ENCODE measurements around the gene STK38L.

- no peak for TF ChIP-seq MAX (IDR thresholded peaks at IDR 0.05)
- TF ChIP-seq, protein P1, sequence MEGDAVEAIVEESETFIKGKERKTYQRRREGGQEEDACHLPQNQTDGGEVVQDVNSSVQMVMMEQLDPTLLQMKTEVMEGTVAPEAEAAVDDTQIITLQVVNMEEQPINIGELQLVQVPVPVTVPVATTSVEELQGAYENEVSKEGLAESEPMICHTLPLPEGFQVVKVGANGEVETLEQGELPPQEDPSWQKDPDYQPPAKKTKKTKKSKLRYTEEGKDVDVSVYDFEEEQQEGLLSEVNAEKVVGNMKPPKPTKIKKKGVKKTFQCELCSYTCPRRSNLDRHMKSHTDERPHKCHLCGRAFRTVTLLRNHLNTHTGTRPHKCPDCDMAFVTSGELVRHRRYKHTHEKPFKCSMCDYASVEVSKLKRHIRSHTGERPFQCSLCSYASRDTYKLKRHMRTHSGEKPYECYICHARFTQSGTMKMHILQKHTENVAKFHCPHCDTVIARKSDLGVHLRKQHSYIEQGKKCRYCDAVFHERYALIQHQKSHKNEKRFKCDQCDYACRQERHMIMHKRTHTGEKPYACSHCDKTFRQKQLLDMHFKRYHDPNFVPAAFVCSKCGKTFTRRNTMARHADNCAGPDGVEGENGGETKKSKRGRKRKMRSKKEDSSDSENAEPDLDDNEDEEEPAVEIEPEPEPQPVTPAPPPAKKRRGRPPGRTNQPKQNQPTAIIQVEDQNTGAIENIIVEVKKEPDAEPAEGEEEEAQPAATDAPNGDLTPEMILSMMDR (IDR thresholded peaks at IDR 0.05; ENCODE audit: control extremely low read depth in 1 of 3, insufficient read depth in 1 of 3, low read depth in 1 of 3, low read length in 3 of 3): no peak
- no peak for TF ChIP-seq SP1 (IDR thresholded peaks at IDR 0.05; ENCODE audit: low read depth, low read length)
Observed at GRCh38 chr12:27361372-27361771, 117.3 kb downstream of the STK38L start.

Measured in H1 (cell line).